NCI-H69 (cell line): Measurements from ENCODE around the gene PIK3IP1.

Source experiments
- DNase-seq: peaks from one replicate; lab custom pipeline; 2025; lab: John Stamatoyannopoulos, UW

PIK3IP1 gene

DNA sequence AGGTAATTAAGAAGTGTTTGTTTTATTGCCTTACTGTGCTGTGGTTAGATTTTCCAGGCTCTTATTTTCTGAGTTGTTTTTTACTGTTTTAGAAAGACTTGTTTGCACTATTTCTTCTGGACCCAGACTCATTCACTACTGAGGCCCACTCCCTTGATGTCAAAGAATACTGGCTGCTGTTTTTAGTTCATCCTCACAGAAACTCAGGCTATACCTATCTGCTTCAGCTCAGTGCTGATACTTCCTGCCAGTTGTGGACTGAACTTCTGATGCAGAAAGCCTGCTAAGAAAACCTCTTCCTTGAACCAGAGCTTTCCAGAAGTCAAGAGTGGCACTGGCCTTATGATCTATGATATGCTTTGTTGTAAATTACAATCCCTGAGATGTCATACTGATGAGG, 15.9 kb upstream of the PIK3IP1 start:
- DNase-seq, result no peak

GRCh38 chr22:31305194-31305593, 12.9 kb upstream of the PIK3IP1 start:
- no peak for DNase-seq

DNA sequence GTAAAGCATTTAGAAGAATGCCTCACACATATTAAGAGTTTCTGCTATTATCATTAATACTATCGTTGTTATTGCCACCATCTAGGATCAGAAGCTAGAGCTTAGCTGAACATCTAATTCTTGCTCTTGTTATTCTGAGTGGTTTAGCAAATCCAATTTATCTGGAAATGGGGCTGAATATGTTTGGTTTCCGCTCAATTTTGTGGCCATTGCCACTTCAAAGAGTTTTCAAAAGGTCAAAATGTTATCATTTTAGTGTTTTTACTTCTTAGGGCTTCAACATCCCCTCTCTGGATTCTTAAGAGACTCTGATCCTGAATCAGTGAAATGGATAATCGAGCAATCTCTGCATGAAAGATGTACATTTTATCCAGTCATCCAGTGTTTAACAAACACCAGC, 10.2 kb upstream of the PIK3IP1 start:
- DNase-seq, result no peak

DNA sequence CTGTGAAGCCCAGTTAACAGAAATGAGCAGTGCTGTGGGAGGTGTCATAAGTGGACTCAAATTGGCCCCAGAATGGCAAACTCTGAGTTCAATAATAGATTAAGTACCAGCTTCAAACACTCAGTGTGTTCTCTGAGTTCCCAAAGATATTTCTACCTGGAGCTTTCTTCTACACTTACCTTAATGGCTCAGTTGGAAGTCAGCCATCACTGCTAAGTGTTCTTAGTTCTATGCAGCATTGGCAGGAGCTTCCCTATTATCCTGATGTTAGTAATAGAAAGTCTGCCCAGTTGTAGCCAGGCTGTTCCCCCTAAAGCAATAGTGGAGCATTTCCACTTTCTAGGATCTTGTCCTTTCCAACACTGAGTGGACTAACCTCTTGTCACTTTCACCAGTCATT, 9.7 kb upstream of the PIK3IP1 start:
- peak; percentile 88 for DNase-seq

- no peak for DNase-seq
Measured at GRCh38 chr22:31300896-31301295, 8.6 kb upstream of the PIK3IP1 start.

- peak; percentile 15 for DNase-seq
Measured at GRCh38 chr22:31295831-31296657, 3.8 kb upstream of the PIK3IP1 start.

DNA sequence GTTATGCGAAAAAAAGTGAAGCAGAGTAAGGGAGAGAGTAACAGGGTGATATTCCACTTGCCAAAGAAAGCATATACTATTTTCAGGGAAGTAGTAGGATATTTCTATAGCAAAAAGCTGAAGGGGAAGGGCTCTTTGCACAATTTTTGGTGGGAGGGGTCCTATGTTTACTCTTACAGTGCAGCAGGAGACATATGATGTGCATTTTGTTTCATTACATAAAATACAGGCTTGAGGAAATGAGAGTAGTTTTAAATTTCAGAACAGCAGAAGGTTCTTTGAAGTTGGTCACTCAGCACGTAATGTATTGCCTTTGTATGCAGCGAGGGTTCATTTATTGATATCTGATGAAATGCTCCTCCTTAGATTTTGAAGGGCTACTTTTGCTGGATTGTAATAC, 3.1 kb upstream of the PIK3IP1 start:
- peak; percentile 27 for DNase-seq

GRCh38 chr22:31291481-31292235, 630 bp downstream of the PIK3IP1 start:
- DNase-seq, result peak; percentile 70

DNA sequence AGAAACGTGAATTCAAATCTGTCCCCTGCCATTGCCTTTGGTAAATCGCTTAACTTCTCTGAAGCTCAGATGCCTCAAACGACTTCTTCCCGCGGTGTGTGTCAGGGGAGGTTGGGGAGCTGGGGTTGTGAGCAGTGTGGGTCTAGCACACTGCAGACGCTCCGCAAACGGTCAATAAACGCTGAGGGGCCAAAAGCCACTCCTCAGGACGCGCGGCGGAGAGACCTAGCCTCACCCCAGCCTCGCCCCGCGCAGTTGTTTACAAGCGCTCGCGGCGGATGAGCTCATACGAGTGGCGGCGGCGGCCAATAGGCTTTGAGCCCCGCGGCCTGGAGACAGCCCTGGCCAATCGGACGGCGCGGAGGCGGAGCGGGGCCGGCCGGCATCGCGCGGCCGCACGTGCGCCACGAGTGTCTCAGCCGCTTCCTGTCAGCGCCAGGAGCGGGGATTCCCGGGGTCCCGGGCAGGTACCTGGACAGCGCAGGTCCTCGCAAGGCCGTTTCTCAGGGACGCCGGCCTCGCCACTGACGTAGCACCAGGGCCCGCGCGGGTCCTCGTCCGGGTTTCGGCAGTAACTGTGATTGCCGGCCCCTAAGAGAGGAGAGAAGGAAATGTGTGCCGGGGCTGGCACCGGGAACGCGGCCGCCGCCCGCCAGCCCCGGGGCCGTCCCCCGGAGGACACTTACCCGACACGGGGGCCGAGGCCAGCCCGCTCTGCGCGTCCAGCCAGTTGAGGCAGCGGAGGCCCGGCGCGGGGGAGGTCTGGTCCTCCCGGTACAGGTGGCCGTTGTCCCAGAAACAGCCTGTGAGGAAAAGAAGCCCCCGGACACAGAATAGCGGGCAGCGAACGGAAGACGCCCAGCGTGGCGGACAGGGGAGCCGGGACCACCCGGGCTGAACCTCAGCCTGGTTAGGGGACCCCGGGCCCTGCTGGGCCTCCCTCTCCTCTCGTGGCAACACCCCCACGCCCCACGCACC, 1.5 kb downstream of the PIK3IP1 start:
- peak; percentile 99 for DNase-seq

GRCh38 chr22:31289344-31289743, 2.9 kb downstream of the PIK3IP1 start:
- DNase-seq, result peak; percentile 79

DNA sequence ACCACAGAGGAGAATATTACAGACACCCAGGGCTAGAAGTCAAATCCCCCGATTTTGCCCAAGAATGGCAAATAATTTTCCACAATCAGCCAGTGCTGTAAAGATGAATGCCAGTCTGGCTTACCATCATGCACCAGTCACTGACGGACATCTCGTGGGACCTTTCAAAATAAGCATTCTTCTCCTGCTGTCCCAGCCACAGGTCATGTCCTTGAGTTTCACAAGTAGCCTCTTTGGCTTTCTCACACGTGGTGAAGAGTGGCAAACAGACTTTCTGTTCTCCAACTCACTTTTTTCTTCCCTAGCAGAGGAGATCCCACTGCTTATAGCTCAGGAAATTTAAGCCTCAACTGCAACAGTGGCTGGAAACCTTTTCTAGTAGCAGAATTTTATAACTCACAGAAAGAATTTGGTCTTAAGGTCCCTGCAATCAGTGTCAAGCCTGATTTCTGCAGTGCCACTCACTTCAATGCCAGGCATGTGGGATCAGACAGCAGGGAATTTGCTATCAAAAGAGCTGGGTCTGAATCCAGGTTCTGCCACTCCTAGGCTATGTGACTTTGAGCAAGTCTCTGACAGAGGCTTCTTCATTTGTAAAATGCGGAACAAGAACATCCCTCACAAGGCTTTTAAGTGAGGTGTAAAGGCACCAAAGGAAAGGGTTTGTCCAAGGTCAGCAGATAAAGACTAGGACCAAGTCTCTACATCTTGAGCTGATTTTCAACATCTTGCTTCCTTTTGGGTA, 3.6 kb downstream of the PIK3IP1 start:
- DNase-seq, result no peak

GRCh38 chr22:31287818-31288495, 4.3 kb downstream of the PIK3IP1 start:
- DNase-seq, result no peak

GRCh38 chr22:31286360-31287255, 5.7 kb downstream of the PIK3IP1 start:
- no peak for DNase-seq

DNA sequence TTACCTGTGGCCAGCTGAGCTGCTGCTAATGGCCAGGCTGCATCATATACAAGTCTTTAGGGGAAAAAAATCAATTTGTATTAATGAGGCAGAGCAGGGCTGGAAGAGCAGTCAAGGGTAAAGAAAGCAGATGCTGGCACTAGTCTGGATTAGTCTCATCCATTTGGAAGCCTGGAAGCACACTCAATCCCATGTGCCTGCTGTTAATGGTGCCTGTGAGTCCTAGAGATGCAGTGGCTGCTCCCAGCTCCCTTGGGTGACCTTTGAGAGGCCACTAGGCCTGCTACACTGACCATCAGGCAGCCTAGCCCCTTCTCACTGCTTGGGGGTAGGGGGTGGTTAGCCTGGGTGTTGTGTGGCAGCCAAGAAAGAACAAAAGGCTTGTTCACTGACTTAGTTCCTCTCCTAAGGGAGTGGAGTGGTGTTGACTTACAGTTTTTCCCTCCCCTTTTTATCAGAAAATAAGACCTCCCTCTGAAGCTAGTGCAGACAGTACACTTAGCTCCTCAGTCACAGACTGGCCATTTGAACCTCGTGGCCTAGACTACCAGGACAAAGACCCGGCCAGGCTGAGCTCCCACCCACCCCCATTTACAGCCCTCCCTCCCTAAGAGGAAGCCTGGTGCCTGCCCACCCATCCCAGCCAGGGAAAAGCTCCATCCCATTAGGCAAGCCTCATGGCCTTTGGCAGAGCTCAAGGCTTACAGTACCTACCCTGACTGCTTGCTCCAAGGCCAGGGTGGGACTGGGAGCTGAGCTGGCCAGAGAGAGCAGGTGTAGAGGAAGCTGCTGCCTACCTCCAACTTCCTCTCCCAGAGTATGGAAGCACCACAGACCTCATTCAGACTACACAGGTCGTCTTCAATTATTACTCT, 7.8 kb downstream of the PIK3IP1 start:
- DNase-seq, result peak; percentile 58

GRCh38 chr22:31282748-31283468, 9.4 kb downstream of the PIK3IP1 start:
- no peak for DNase-seq

- no peak for DNase-seq
Measured at GRCh38 chr22:31281733-31282132, 10.6 kb downstream of the PIK3IP1 start.

DNA sequence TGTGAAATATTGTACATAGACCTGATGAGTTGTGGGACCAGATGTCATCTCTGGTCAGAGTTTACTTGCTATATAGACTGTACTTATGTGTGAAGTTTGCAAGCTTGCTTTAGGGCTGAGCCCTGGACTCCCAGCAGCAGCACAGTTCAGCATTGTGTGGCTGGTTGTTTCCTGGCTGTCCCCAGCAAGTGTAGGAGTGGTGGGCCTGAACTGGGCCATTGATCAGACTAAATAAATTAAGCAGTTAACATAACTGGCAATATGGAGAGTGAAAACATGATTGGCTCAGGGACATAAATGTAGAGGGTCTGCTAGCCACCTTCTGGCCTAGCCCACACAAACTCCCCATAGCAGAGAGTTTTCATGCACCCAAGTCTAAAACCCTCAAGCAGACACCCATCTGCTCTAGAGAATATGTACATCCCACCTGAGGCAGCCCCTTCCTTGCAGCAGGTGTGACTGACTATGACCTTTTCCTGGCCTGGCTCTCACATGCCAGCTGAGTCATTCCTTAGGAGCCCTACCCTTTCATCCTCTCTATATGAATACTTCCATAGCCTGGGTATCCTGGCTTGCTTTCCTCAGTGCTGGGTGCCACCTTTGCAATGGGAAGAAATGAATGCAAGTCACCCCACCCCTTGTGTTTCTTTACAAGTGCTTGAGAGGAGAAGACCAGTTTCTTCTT, 12.3 kb downstream of the PIK3IP1 start:
- DNase-seq, result no peak

- DNase-seq, result no peak
Measured at GRCh38 chr22:31279327-31279669, 13.0 kb downstream of the PIK3IP1 start.
